CD4-positive, alpha-beta T cell treated with Interleukin-1 beta for 1 hour (primary cell): ENCODE results near the gene CDH22.

ENCODE experiments used
- DNase-seq, 2 donors: peaks; one replicate each; pipeline ENCODE4 v3.0.0-alpha.2; 2020 to 2022

The CDH22 gene

GRCh38 chr20:46342451-46343347 is 34.4 kb upstream of the CDH22 start:
- no peak for DNase-seq

- DNase-seq = no peak
Observed at GRCh38 chr20:46342010-46342378, 33.7 kb upstream of the CDH22 start.

- no peak for DNase-seq
Observed at GRCh38 chr20:46341074-46342009, 33.0 kb upstream of the CDH22 start.

GRCh38 chr20:46339037-46339436 is 30.7 kb upstream of the CDH22 start:
- DNase-seq = no peak

- DNase-seq = no peak
Observed at GRCh38 chr20:46336735-46337134, 28.4 kb upstream of the CDH22 start.

GRCh38 chr20:46334303-46334904 is 26.1 kb upstream of the CDH22 start:
- DNase-seq = no peak

GRCh38 chr20:46333161-46333991 is 25.1 kb upstream of the CDH22 start:
- DNase-seq = no peak

- no peak for DNase-seq
Observed at GRCh38 chr20:46332373-46333160, 24.3 kb upstream of the CDH22 start.

- no peak for DNase-seq
Observed at GRCh38 chr20:46331611-46332361, 23.5 kb upstream of the CDH22 start.

- no peak for DNase-seq
Observed at GRCh38 chr20:46330831-46331371, 22.6 kb upstream of the CDH22 start.

GRCh38 chr20:46330072-46330763 is 21.9 kb upstream of the CDH22 start:
- no peak for DNase-seq

- DNase-seq = no peak
Observed at GRCh38 chr20:46328200-46328882, 20.0 kb upstream of the CDH22 start.

- no peak for DNase-seq
Observed at GRCh38 chr20:46327557-46327956, 19.3 kb upstream of the CDH22 start.

- DNase-seq = no peak
Observed at GRCh38 chr20:46325789-46326188, 17.5 kb upstream of the CDH22 start.

GRCh38 chr20:46324960-46325703 is 16.8 kb upstream of the CDH22 start:
- DNase-seq = no peak

- DNase-seq = no peak
Observed at GRCh38 chr20:46324379-46324778, 16.1 kb upstream of the CDH22 start.

- DNase-seq = no peak
Observed at GRCh38 chr20:46323557-46323956, 15.3 kb upstream of the CDH22 start.

- DNase-seq = no peak
Observed at GRCh38 chr20:46322641-46323040, 14.3 kb upstream of the CDH22 start.
